TTC549 (cell line): Measurements from ENCODE around the gene TSHZ2.
"Not testable (repeated sequence)": the region's sequence is repeated elsewhere in the genome, so short reads cannot be mapped to it uniquely, and the experiment has no call there.

Experiments
- FAIRE-seq: peaks from 2 replicates; lab custom pipeline; 2012; peaks lifted over from hg19 to GRCh38; lab: Jason Lieb, UNC

The TSHZ2 gene

DNA sequence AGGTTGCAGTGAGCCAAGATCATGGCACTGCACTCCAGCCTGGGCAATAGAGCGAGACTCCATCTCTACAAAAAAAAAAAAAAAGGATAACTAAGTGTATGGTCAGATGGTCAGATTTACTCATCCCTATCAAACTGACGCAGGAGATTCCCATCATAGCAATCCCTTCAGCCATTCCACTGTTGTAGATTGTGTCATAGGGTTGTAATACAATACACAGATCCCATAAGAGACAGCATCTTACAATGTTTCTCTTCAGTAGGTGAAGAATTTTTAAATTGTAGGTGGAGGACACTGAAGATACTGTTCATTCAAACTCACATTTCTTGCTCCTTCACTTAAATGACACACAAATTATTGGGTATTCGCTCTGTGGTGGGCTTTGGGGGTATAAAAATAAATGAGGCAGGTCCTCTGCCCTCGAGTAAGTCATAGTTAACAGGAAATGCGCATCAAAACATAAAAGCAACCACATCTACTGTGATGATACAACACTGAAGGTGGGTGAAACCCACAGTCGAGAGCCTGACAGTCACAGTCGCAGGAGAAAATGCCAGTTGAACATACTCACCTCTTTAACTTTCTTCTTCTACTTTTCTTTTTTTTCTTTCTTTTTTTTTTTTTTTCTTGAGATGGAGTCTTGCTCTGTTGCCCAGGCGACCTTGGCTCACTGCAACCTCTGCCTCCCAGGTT is 416.0 kb downstream of the TSHZ2 start:
- FAIRE-seq: no peak

DNA sequence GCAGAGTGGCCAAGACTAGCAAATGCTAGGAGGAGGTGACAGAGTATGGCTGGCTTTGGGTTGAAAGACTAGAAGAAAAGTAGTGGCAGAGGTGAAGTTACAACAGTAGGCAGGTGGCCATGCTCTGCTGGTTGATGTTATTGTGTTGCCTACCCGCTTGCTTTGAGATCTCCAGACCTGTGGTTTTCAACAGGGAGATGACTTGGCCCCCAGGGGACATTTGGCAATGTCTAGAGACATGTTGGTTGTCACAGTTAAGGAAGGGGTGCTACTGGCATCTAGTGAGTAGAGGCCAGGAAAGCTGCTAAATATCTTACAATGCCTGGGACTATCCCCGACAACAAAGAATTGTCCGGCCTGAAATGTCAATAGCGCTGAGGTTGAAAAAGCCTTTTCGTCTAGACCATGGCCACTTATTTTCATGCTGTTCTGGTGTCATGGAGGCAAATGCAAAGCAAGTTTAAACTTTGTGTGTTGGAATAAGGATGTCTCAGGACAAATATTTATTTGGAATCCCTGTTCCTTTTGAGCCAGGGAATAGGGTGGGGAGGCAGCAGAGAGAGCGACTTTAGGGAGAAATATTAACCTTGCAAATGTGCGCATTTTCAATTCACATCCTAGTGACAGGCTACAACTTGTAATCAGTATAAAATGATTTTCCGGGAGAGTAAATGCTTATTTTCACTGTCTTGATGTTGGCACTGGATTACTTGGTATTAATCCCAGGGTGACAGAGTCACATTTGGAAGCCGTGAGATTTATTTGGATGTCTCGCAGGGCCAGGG is 417.6 kb downstream of the TSHZ2 start:
- FAIRE-seq: no peak

DNA sequence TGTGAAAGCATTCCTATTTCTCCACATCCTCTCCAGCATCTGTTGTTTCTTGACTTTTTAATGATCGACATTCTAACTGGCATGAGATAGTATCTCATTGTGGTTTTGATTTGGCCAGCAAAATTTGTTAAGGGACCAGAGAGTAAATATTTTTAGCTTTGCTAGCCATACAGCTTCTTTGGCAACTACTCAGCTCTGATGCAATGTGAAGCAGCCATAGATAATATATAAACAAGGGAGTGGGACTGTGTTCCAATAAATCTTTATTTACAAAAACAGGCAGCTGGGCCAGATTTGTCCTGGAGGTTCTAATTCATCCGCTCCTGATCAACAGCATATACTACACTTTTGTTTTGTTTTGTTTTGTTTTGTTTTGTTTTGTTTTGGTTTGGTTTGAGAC is 418.6 kb downstream of the TSHZ2 start:
- FAIRE-seq: no peak

DNA sequence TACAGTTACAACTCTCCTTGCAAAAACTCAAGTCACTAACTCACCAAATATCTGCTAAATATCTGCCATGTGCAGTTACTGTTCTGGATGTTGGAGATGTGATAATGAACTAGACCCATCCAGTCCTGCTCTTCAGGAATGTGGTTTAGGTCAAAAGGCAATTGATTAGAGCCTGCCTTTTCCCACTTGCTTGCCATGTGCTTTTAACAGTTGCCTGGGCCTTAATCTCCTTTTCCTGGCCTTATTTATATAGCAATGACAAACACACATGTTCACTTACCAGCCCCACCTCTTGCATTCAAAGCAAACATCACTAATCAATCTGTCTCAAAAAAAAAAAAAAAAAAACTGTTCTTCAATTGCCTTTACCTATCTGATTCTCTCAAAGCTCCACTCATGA is 422.3 kb downstream of the TSHZ2 start:
- FAIRE-seq: no peak

DNA sequence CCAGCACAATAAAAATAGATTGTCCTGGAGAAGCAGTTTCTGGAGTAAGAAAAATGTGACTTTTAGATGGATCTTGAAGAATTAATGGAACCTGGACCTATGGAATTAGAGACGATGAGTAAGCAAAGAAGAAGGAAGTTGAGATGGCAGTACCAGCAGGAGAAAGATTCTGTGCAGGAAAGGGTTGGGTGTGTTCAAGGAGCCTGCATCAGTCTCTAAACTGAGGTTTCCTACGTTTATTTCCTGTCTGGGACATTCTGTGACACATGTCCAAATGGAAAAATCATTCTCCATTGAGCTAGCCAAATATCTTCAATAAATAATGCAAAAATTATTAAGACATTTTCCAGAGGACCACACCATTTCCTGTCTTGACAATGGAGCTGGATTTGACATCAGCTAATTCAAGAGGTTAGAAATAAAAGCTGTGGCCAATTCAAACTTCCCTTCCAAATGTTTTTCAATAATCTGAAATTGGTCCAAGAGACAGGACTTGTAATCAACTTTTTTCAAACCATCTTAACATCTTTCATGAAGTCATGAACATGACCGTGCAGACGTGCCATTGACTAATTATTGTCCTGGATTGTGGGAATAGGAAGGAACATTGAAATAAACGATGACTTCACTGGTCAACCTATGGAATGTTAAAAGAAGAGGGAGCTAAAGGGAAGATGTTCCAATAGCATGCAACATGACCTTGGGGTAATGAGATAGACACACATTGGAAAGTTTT is 423.2 kb downstream of the TSHZ2 start:
- no peak for FAIRE-seq

DNA sequence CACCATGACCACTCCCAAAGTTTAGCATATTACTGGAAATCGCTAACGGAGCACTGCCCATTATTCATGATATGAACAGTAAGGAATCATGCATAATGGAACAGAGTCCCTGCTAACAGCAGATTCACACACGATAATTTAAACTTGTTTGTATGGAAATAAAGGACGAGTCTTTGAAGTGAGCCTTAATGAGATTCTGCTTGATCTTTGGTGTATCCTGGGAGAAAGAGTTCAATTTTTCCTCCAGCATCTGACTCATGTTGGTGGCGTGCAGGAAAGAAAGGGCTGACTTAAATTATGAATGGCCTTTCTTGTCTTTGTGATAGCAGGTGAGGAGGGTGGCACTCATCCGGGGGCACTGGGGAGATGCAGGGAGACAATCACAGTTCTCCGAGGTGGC is 426.9 kb downstream of the TSHZ2 start:
- FAIRE-seq: no peak

DNA sequence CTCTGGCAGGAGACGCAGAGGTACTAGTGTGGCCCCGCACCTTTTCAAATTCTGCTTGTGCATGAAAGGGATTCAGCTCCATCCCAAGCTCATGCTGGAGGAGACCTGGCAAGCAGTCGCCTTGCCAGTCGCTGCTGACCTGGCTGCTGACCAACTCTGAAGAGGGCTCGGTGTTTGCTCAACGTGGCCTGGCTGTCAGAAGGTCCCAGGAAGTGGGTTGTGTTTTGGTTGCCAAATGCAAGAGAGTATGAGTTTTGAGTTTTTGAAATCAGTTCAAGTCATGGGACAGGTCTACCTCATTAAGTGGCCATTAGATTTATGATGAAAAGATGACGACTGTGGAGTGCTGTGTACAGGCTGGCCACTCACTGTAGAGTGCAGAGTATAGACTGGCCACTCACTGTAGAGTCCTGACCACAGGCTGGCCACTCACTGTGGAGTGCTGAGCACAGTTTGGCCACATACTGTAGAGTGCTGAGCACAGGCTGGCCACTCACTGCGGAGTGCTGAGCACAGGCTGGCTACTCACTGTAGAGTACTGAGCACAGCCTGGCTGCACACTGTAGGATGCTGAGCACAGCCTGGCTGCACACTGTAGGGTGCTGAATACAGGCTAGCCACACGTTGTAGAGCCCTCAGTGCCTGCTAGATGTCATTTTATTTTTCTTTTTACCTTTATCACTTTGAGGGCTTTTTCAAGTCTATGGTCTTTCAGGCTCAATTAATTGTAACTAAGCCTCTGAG is 427.6 kb downstream of the TSHZ2 start:
- FAIRE-seq: no peak

DNA sequence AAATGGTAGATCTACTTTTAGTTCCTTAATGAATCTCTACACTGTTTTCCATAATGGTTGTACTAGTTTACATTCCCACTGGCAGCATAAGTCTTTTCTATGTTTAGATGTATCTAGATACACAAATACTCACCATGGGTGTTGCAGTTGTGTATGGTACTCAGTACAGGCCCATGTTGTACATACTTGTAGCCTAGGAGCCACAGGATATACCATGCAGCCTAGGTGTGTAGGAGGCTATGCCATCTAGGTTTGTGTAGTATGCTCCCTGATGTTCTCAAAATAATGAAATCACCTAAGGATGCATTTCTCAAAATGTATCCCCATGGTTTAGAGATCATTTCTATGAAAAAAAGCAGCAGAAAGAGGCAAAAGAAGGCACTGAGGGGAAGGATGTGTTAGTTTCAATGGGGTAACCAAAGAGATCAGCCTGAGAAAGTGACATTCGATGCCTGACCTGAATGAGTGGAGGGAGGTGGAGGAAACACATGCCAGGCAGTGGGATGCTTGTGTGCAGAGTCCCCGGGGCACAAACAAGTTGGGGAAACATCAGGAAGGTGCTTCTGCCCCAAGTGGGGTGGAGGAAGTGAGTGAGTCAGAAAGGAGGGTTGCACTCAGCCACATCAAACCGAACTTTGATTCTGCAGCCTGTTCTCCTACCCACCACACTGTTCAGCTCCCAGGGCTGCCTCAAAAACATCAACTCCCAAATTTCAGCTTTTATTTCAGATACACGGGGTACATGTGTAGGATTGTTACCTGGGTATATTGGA is 430.3 kb downstream of the TSHZ2 start:
- no peak for FAIRE-seq

DNA sequence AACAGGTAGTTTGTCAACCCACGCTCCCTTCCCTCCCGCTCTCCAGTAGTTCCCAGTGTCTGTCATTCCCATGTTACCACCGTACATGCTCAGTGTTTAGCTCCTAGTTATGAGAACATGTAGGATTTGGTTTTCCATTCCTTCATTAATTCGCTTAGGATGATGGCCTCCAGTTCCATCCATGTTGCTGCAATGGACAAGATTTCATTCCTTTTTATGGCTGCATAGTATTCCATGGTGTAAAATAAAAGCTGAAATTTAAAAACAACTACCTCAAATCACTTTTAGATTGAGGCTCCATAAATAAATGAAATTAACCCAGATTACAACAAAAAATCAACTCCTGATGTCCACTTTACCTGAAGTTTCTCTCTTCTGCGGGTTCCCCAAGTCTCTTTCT is 430.9 kb downstream of the TSHZ2 start:
- no peak for FAIRE-seq

DNA sequence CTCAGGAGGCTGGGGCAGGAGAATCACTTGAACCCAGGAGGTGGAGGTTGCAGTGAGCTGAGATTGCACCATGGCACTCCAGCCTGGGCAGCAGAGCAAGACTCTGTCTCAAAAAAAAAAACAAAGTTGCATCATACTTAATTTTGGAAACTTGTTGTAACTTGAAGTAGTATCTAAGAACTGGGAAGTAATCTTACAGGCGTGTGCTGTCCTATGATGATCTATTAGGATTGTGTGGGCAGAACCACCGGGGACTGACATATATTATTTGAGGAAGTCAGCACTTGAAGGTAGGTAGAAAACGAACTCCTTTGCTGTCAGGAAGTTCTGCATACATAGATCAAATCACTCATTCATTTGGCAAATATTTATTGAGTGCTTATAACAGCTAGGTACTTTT is 433.0 kb downstream of the TSHZ2 start:
- FAIRE-seq: no peak

DNA sequence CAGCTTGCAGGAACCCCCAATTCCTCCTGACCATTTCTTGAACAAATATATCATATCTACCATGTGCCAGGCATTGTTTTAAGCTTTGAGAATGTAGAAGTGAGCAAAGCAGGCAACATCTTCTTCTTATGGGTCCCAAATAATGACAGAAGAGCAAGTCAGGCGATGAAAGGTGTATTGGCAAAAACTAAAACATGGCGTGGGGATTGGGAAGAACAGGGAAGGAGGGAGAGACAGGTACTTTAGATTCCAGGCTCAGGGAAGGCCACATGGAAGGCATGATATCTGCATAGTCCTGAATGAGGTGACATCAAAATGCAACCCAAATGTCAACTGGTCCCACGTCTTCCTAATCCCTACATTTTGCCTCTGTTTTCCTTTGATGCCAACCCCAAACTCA is 434.4 kb downstream of the TSHZ2 start:
- FAIRE-seq: no peak

DNA sequence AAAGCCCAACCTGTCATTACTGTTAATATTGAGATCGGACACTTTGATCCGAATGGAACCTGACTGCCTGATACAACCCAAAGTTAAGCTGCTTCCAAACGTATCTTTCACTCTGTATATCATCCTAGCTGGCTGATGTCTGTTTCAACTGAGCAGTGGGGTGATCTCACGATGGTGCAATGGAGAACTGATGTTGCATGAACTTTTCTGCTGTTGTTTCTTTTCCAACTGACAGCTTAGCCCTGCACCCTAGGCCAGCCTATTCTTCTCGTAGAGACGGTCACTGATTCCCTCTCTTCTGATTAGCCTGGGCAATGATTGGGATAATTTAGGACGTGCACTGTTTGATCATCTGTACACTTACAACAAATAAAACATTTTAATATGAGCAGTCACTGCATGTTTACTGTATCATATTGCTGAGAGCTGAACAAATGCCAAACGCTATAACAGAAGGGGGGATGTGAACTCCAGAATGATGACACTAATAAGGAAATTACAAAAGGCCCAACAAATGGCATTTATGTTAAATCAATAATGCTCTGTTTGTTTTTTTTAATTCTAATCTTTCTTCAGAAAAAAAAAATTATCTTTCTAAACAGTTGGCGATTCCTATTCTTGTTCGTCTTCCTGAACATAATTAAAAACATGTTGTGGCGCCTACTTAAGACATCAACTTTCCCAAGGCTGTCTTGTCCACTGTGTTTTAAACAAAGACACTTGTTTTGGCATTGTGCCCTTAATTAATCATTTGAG is 436.7 kb downstream of the TSHZ2 start:
- no peak for FAIRE-seq

DNA sequence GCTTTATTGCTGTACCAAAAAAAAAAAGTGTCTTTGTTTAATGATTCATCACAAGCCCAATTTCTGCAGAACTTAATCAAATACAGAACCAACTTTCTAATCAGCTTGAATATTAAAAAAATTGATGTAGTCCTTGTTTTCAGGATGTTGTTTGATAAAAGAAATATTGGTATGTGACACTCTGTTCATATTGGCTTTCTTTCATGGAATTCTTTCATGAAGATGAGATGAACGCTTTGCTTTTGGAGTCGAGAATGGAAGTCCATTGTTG is 437.2 kb downstream of the TSHZ2 start:
- FAIRE-seq: no peak

DNA sequence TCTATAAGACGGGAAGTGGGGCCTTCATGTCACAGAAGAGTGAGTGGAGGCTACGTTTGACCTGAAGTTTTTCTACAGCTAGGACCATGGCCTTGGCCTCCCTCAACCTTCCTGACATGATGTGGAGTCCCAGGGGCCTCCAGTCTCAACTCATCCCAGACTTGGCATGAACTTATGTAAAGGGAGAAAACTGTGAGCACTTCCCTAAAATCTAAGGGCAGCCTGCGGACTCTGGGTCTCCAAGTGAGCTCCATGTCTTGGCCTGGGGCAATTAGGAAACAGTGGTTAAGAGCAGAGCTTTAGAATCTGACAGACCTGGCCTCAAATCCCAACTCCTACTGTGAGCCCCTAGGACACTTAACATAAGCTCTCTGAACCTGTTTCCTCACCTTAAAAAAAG is 439.0 kb downstream of the TSHZ2 start:
- FAIRE-seq: no peak

DNA sequence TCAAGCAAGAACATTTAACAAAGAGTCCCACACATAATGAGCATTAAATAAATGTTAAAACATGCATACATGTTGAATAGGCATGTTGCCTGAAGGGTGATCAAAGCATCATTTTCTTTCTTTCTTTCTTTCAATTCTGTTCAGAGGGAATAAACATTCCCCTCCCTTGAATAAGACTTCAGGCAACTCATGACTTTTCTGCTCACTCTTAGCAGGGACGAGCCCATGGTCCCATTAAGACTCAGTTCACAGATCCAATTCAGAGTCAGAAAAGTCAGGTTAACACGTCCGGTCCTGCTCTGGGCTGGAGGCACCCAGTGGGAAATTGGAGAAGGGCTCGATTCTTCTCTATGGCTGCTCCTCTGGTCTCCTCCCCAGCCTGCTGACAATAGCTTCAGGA is 439.7 kb downstream of the TSHZ2 start:
- FAIRE-seq: no peak

DNA sequence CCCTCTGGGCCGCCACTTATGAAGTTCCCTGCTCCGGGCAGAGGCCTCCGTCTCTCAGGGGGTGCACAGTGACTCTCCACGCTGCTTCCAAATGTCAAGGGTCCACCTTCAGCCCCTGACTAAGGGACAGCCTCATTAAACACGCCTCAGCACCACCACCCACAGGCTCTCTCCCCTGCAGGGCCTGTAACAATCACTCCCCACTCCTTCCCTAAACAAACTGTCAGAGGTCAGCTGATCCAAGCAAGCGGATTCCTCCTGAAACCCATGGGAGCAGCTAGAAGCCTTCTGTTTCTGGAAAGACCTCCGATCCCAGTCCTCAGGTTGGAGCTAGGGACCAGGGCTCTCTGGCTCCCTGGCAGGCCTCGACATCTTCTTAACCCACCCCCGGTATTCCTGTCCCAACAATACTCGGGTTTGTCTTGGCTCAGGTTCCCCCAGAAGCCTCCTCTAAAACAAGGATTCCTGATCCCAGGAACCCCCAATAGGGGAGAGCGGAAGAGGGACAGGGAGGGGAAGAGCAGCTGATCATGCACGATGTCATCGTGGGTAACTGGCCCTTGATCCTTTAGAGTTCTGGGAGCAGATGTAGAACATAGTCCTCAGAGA is 440.5 kb downstream of the TSHZ2 start:
- no peak for FAIRE-seq

DNA sequence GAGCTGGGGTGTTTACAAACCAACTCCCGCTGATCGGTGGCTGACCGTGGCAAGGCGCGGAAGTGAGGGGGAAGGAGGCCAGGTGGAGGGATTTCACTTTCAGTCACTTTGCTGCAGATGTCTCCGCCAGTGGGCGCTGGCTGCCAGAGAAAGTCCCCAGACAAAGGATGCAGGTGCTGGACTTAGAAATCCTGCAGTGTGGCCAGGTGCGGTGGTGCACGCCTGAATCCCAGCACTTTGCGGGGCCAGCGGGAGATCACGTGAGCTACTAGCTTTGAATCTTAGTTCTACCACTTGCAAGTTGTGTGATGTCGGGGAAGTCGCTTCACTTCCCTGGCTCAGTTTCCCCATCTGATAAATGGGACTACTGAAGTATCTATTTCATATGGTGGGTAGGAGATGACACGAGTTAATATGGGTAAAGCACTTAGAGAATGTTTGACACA is 441.1 kb downstream of the TSHZ2 start:
- no peak for FAIRE-seq

DNA sequence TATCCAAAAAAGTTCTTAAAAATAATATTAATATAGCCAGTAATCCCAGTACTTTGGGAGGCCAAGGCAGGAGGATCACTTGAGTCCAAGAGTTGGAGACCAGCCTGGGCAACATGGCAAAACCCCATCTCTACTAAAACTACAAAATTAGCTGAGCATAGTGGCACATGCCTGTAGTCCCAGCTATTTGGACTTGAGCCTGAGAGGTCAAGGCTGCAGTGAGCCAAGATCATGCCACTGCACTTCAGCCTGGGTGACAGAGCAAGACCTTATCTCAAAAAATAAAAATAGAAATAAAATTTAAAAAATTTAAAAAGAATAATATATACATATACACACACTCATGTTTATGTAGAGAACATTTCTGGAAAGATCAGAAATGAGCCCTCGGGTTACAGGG is 441.7 kb downstream of the TSHZ2 start:
- FAIRE-seq: not testable (repeated sequence)

DNA sequence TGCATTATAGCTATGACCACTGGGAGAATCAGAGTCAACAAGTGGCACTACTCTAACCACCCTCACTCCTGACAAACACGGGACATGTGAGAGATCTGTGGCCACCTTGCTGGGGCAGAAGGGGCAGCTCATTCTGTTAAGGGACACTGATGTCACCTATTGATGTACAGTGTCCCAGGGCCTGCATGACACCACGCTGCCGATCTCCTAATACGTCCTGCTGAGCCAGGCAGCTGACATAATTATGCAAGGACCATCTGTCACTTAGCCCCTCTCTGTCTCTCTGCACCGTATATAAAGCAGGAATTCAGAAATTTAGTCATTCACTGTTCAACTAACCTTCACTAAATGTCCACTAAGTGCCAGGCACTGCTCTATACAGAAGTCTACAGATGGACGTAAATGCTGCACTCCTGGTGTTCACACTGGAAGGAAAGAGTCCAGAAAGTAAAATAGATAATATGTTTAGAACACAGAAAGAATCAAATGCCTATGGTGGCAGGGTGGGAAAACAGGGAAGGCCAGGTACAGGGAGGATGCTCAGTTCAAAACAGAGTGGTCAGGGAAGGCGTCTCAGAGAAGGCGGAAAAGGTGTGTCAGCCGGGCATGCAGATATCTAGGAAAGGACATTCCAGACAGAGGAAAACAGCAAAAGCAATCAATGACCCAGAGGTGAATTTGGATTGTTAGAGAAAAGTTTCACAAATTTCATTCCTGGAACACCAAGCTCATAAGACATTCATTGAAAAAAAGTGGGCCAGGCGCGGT is 447.7 kb downstream of the TSHZ2 start:
- FAIRE-seq: no peak

DNA sequence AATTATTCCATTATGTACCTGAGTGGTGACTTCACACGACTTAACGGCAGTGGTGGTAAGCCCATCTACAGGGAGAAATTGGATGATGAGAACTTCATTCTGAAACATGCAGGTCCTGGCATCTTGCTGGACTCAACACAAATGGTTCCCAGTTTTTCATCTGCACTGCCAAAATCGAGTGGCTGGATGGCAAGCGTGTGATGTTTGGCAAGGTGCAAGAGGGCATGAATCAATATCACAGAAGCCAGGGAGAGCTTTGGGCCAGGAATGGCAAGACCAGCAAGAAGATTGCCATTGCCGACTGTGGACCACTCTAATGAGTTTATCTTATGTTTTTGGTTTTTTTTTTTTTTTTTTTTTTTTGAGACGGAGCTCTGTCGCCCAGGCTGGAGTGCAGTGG is 449.2 kb downstream of the TSHZ2 start:
- FAIRE-seq: no peak
